Panc1 (cell line): ENCODE measurements around the gene GPRIN2. TPM values are rescaled to one million over a fixed set of nuclear protein-coding genes. Genes with fewer than 3 reads are reported as not detected.
A peak's percentile ranks its signal among the peaks of the same experiment; 100 is the strongest.

Source experiments
- ATAC-seq: fragments of 200-7000 bp; cut with Tn5 transposase; 2 replicates; pipeline ENCODE4 v1.9.1; 2020; ENCODE audit warnings: mild to moderate bottlenecking, moderate library complexity
- BruUV-seq: library from RNA; stranded (reverse); fragments of 400-500 nt; replicated peaks from 2 replicates; lab custom pipeline; 2021; lab: Mats Ljungman, UMichigan
- CTCF ChIA-PET: fragments of 300-600 bp; sonication (Branson Sonifier 250); formaldehyde crosslinking; loops from one replicate; lab custom pipeline; 2022; ENCODE audit warnings: antibody characterized with exemption; lab: Charles Lee
- POLR2A ChIA-PET: fragments of 300-600 bp; sonication (Branson Sonifier 250); formaldehyde crosslinking; loops from one replicate; lab custom pipeline; 2022; ENCODE audit warnings: antibody characterized with exemption; lab: Charles Lee
- DNase-seq: peaks from one replicate; pipeline ENCODE4 v3.0.0-alpha.2; 2010; ENCODE audit warnings: low read depth, low spot score
- H3K27ac ChIP-seq: 2 replicates; pipeline ENCODE4 v1.5.1; 2011; ENCODE audit warnings: mild to moderate bottlenecking, low read length, inconsistent platforms
- H3K27me3 ChIP-seq: fragments of 200-500 bp; sonication (Bioruptor generic); 2 replicates; pipeline ENCODE4 v1.6.0; 2014; ENCODE audit warnings: low read length, inconsistent platforms; ENCODE audit not compliant: control insufficient read depth, insufficient read depth
- H3K36me3 ChIP-seq: fragments of 200-500 bp; sonication (Bioruptor generic); 2 replicates; pipeline ENCODE4 v1.5.1; 2014; ENCODE audit warnings: inconsistent platforms, mild to moderate bottlenecking, low read length, moderate library complexity; ENCODE audit not compliant: control insufficient read depth, insufficient read depth
- H3K4me1 ChIP-seq: 2 replicates; pipeline ENCODE4 v1.5.1; 2011; ENCODE audit warnings: inconsistent platforms, mild to moderate bottlenecking, low read length, moderate library complexity; ENCODE audit not compliant: control insufficient read depth, insufficient read depth
- H3K4me3 ChIP-seq, 2 experiments: 2 replicates each; pipeline ENCODE4 v1.5.1; 2011 to 2012; ENCODE audit warnings: low read depth in 2 of 2, low read length in 2 of 2, mild to moderate bottlenecking in 2 of 2, inconsistent platforms in 1 of 2, moderate library complexity in 1 of 2
- H3K9me3 ChIP-seq: fragments of 200-500 bp; sonication (Bioruptor generic); 2 replicates; pipeline ENCODE4 v1.5.1; 2014; ENCODE audit warnings: low read depth, mild to moderate bottlenecking, inconsistent platforms, low read length, moderate library complexity; ENCODE audit not compliant: control insufficient read depth, insufficient read depth
- POLR2AphosphoS5 ChIP-seq: IDR thresholded peaks from 2 replicates; pipeline ENCODE4 v1.6.1; 2012; ENCODE audit warnings: mild to moderate bottlenecking, low read depth, low read length, moderate library complexity
- SIN3A ChIP-seq: IDR thresholded peaks from 2 replicates; pipeline ENCODE4 v1.6.1; 2012; ENCODE audit warnings: low read depth, mild to moderate bottlenecking, low read length, moderate library complexity, borderline replicate concordance; ENCODE audit not compliant: insufficient read depth
- TCF7L2 ChIP-seq: IDR thresholded peaks from 2 replicates; pipeline ENCODE4 v1.6.1; 2011; ENCODE audit warnings: mild to moderate bottlenecking, low read depth, low read length, inconsistent platforms
- in situ Hi-C: cut with HindIII; loops from 2 replicates; pipeline ENCODE4 v1.10.0; 2016; ENCODE audit warnings: low sequenced_read_pairs, low pct_unique_long_range_greater_than_20kb
- intact Hi-C: fragments of 100-400 bp; cut with micrococcal nuclease; formaldehyde crosslinking; loops from one replicate; pipeline ENCODE4 v1.10.0; 2022; ENCODE audit not compliant: unreplicated experiment
- total RNA-seq: library from RNA; stranded (reverse); gene quantifications from one replicate; pipeline ENCODE4 v1.2.1, GENCODE V29; 2021; ENCODE audit not compliant: unreplicated experiment
- TF ChIP-seq, protein P1 (sequence below): fragments of 450-650 bp; IDR thresholded peaks from 2 replicates; pipeline ENCODE4 v1.5.1; 2017; ENCODE audit warnings: mild to moderate bottlenecking
- TF ChIP-seq, protein P2 (sequence below), 2 experiments: IDR thresholded peaks; 2 replicates each; pipeline ENCODE4 v1.6.1; 2011 to 2012; ENCODE audit warnings: low read depth in 2 of 2, control low read depth in 1 of 2, low read length in 1 of 2, mild to moderate bottlenecking in 1 of 2, moderate library complexity in 1 of 2; ENCODE audit not compliant: insufficient read depth in 1 of 2

GPRIN2 gene
- total RNA-seq, 1 experiment from 2014 or later, result 12.9 TPM

- no peak for TF ChIP-seq SIN3A
- TF ChIP-seq, protein P1, sequence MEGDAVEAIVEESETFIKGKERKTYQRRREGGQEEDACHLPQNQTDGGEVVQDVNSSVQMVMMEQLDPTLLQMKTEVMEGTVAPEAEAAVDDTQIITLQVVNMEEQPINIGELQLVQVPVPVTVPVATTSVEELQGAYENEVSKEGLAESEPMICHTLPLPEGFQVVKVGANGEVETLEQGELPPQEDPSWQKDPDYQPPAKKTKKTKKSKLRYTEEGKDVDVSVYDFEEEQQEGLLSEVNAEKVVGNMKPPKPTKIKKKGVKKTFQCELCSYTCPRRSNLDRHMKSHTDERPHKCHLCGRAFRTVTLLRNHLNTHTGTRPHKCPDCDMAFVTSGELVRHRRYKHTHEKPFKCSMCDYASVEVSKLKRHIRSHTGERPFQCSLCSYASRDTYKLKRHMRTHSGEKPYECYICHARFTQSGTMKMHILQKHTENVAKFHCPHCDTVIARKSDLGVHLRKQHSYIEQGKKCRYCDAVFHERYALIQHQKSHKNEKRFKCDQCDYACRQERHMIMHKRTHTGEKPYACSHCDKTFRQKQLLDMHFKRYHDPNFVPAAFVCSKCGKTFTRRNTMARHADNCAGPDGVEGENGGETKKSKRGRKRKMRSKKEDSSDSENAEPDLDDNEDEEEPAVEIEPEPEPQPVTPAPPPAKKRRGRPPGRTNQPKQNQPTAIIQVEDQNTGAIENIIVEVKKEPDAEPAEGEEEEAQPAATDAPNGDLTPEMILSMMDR, result no peak
- TF ChIP-seq TCF7L2, result no peak
- TF ChIP-seq, protein P2, sequence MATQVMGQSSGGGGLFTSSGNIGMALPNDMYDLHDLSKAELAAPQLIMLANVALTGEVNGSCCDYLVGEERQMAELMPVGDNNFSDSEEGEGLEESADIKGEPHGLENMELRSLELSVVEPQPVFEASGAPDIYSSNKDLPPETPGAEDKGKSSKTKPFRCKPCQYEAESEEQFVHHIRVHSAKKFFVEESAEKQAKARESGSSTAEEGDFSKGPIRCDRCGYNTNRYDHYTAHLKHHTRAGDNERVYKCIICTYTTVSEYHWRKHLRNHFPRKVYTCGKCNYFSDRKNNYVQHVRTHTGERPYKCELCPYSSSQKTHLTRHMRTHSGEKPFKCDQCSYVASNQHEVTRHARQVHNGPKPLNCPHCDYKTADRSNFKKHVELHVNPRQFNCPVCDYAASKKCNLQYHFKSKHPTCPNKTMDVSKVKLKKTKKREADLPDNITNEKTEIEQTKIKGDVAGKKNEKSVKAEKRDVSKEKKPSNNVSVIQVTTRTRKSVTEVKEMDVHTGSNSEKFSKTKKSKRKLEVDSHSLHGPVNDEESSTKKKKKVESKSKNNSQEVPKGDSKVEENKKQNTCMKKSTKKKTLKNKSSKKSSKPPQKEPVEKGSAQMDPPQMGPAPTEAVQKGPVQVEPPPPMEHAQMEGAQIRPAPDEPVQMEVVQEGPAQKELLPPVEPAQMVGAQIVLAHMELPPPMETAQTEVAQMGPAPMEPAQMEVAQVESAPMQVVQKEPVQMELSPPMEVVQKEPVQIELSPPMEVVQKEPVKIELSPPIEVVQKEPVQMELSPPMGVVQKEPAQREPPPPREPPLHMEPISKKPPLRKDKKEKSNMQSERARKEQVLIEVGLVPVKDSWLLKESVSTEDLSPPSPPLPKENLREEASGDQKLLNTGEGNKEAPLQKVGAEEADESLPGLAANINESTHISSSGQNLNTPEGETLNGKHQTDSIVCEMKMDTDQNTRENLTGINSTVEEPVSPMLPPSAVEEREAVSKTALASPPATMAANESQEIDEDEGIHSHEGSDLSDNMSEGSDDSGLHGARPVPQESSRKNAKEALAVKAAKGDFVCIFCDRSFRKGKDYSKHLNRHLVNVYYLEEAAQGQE (IDR thresholded peaks at IDR 0.05; ENCODE audit: insufficient read depth in 1 of 2, low read depth in 2 of 2, low read length in 1 of 2), result no peak
- no peak for TF ChIP-seq POLR2AphosphoS5
- H3K4me1 ChIP-seq, result peaks cover 4% of the 10 kb centered on the region
- ChIA-PET POLR2A (no interaction called here), CTCF (no interaction called here)
- in situ Hi-C loops (no loop called here), intact Hi-C loops (no loop called here)
- no peak for ATAC-seq
- H3K36me3 ChIP-seq, result no peaks in the 10 kb centered on the region
- H3K27me3 ChIP-seq, result no peaks in the 10 kb centered on the region
- H3K4me3 ChIP-seq, result no peak overlapping the region
- DNase-seq, result no peak
- no peak overlapping the region for H3K27ac ChIP-seq
- no TSS peak for BruUV-seq
- H3K9me3 ChIP-seq, result no peaks in the 10 kb centered on the region
These were observed 6.2 kb downstream of the GPRIN2 start for GRCh38 chr10:46550076-46550790.

GRCh38 chr10:46549171-46550075, 7.0 kb downstream of the GPRIN2 start:
- POLR2A ChIA-PET, result no interaction called here
- H3K27ac ChIP-seq, result peak overlapping the region; percentile 7; the same call in 1 of the 2 replicates
- H3K36me3 ChIP-seq, result no peaks in the 10 kb centered on the region
- TF ChIP-seq SIN3A (no peak), POLR2AphosphoS5 (no peak), TCF7L2 (no peak)
- TF ChIP-seq, protein P2 (IDR thresholded peaks at IDR 0.05; ENCODE audit: insufficient read depth in 1 of 2, low read depth in 2 of 2, low read length in 1 of 2), result no peak
- TF ChIP-seq, protein P1, result no peak
- no peaks in the 10 kb centered on the region for H3K9me3 ChIP-seq
- CTCF ChIA-PET, result interaction anchor here (0.6 kb wide), 1 partner anchor 31 kb away, joined by 3 read pairs; no protein-coding TSS in a partner anchor
- H3K27me3 ChIP-seq, result no peaks in the 10 kb centered on the region
- BruUV-seq, result no TSS peak
- in situ Hi-C loops, result no loop called here
- DNase-seq (no peak), ATAC-seq (no peak)
- H3K4me1 ChIP-seq, result peaks cover 10% of the 10 kb centered on the region; the same call in 1 of the 2 replicates
- H3K4me3 ChIP-seq, result no peak overlapping the region
- intact Hi-C loops, result no loop called here
